ENCODE measurements around the gene UBAP2.

DNA sequence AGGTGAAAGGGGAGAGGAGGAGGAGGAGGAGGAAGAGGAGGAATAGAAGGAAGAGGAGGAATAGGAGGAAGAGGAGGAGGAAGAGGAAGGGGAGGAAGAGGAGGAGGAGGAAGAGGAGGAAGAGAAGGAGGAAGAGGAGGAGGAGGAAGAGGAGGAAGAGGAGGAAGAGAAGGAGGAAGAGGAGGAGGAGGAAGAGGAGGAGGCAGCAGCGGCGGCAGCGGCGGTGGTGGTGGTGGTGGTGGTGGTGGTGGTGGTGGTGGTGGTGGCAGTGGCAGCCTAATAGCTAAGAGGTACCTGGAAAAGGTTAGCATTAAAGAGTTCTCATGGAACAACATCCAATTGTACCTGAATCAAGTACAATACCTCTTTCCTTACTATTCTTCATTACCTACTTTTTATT, 32.5 kb downstream of the UBAP2 start:
- TF ChIP-seq MAFK (IDR thresholded peaks at IDR 0.05; ENCODE audit: low read depth, low read length) (no peak), RFX5 (IDR thresholded peaks at IDR 0.05; ENCODE audit: low read depth, low read length) (no peak), FOS (IDR thresholded peaks at IDR 0.05; ENCODE audit: low read depth, low read length) (no peak)
- TF ChIP-seq, protein P1, sequence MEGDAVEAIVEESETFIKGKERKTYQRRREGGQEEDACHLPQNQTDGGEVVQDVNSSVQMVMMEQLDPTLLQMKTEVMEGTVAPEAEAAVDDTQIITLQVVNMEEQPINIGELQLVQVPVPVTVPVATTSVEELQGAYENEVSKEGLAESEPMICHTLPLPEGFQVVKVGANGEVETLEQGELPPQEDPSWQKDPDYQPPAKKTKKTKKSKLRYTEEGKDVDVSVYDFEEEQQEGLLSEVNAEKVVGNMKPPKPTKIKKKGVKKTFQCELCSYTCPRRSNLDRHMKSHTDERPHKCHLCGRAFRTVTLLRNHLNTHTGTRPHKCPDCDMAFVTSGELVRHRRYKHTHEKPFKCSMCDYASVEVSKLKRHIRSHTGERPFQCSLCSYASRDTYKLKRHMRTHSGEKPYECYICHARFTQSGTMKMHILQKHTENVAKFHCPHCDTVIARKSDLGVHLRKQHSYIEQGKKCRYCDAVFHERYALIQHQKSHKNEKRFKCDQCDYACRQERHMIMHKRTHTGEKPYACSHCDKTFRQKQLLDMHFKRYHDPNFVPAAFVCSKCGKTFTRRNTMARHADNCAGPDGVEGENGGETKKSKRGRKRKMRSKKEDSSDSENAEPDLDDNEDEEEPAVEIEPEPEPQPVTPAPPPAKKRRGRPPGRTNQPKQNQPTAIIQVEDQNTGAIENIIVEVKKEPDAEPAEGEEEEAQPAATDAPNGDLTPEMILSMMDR (conservative IDR thresholded peaks at IDR 0.05; ENCODE audit: low read depth, low read length), result no peak
- TF ChIP-seq, protein P2, sequence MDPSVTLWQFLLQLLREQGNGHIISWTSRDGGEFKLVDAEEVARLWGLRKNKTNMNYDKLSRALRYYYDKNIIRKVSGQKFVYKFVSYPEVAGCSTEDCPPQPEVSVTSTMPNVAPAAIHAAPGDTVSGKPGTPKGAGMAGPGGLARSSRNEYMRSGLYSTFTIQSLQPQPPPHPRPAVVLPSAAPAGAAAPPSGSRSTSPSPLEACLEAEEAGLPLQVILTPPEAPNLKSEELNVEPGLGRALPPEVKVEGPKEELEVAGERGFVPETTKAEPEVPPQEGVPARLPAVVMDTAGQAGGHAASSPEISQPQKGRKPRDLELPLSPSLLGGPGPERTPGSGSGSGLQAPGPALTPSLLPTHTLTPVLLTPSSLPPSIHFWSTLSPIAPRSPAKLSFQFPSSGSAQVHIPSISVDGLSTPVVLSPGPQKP (IDR thresholded peaks at IDR 0.05; ENCODE audit: borderline replicate concordance, low read depth, low read length), result no peak
